Retinal pigment epithelial cell (primary cell): ENCODE results near the gene RRBP1.

Experiments
- DNase-seq: peaks from one replicate; pipeline ENCODE4 v3.0.0-alpha.2; 2010; ENCODE audit warnings: low read depth
- H3K4me3 ChIP-seq: 2 replicates; pipeline ENCODE4 v1.5.1; 2011; ENCODE audit warnings: mild to moderate bottlenecking, low read length, control low read depth, moderate library complexity
- TF ChIP-seq, protein P1 (sequence below): conservative IDR thresholded peaks from 2 replicates; pipeline ENCODE4 v1.5.1; 2011; ENCODE audit warnings: low read depth, low read length, control low read depth, inconsistent platforms

Gene RRBP1

DNA sequence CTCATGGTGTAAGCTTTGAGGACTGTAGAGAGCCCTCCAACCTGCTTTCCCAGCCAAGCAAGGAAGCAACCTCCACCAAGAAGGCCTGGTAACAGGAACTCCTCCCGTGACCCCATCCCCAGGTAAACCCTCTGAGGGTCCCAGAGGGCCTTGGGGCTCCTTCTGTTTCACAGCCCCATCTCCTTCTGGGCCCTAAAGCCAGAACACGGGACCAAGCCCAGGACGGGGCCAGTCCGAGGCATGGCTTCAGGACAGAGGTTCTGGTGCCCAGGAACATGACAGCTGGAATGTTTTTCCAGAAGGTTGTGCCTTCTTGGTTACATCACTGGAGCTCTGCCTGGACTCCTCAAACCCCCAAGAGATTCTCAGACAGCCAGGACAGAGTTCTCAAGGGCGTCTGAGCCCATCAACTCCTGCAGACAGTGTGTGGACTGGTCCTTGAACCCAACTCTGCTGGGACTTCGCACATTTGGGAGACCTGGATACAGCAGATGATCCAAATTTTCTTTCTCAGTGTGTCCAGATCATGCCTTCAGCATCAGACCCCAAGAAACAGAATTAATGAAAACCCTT is 43.1 kb downstream of the RRBP1 start:
- H3K4me3 ChIP-seq: no peak overlapping the region
- DNase-seq: no peak
- TF ChIP-seq, protein P1, sequence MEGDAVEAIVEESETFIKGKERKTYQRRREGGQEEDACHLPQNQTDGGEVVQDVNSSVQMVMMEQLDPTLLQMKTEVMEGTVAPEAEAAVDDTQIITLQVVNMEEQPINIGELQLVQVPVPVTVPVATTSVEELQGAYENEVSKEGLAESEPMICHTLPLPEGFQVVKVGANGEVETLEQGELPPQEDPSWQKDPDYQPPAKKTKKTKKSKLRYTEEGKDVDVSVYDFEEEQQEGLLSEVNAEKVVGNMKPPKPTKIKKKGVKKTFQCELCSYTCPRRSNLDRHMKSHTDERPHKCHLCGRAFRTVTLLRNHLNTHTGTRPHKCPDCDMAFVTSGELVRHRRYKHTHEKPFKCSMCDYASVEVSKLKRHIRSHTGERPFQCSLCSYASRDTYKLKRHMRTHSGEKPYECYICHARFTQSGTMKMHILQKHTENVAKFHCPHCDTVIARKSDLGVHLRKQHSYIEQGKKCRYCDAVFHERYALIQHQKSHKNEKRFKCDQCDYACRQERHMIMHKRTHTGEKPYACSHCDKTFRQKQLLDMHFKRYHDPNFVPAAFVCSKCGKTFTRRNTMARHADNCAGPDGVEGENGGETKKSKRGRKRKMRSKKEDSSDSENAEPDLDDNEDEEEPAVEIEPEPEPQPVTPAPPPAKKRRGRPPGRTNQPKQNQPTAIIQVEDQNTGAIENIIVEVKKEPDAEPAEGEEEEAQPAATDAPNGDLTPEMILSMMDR: no peak

DNA sequence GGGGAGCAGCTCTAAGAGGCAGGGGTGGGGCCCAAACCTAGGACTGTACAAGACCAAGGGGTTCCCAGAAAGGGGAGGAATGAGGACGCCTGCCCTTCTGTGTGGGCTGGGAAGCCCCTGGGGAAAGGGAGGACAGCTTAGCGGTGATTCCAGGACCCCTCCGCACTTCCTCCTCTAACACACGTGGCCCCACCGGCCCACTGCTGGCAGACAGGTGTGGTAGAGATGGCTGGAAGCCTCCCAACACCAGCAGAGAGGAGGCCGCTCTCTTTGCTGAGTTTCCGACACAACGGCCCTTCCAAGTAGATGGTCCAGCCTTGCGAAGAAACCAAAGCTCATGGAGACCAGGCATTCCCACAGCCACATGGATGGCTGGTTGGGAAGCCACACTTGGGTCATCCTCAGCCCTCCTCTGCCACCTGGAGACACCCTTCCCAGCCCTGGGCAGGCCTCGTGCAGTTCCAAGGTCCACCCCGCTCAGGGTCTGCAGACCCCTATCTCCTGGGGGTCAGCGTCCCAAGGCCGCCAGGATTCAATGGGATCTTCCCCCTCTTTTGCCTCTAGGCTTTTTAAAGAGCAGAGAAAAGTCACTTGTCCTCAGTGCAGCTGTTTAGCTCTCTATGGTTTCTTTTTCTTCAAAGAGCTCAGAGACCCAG is 43.9 kb downstream of the RRBP1 start:
- H3K4me3 ChIP-seq: no peak overlapping the region
- DNase-seq: no peak
- TF ChIP-seq, protein P1: no peak

DNA sequence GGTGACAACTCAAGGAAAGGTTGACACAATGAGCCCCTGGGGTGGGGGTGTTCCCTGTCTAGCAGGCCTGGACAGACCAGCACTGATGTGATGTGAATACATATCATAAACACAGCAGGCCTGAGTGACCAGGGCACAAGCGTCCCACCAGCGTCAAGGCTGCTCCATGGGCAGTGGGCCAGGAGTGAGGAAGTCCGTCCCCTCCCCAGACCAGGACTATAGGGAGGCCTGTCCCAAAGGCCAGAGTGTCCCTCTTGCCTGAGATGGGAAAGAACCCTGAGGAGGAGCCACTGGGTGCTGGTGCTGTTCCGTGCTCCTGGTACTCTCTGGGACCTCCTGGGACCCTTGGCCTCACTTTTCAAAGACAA is 44.6 kb downstream of the RRBP1 start:
- no peak for DNase-seq
- no peak overlapping the region for H3K4me3 ChIP-seq
- TF ChIP-seq, protein P1: no peak

DNA sequence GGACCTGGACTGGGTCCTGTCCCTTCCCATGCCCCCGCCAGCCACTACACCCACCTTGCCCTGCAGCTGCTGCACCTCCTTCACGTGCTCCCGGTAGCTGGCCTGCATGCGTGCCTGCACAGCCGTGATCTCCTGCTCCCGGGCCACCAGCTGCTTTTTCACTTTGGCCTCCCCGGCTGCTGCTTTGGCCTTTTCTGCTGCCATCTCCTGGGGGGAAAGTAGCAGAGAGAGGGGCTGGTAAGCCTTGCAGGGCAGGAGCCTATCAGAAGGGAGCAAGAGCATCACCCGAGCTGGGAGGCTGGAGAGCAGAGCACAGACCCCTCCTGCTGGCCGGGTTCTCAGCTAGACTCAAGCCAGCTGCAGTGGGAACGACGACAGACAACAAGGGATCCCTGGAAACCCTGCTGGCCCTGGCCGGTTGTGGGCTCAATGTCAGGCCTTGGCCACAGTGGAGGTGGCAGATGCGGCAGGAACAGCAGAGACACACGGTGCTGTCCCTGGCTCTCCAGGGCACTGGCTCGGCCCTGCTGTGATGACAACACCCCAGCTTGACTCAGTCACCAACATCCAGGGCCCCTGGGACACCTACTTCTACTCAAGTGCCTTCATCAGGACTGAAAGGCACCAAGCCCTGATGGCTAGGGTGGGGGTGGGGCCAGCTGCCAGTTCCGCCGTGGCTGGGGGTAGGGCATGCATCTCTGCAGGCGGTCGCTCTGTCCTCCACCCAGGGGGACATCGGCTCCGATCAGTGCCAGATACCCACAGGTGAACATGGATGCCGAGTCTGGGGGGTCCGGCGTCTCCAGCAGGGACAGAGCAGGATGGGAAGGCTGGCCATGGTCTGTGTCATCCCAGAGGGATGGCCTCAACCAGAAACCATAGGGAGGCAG is 45.3 kb downstream of the RRBP1 start:
- TF ChIP-seq, protein P1: peak; percentile 12
- DNase-seq: no peak
- H3K4me3 ChIP-seq: no peak overlapping the region

DNA sequence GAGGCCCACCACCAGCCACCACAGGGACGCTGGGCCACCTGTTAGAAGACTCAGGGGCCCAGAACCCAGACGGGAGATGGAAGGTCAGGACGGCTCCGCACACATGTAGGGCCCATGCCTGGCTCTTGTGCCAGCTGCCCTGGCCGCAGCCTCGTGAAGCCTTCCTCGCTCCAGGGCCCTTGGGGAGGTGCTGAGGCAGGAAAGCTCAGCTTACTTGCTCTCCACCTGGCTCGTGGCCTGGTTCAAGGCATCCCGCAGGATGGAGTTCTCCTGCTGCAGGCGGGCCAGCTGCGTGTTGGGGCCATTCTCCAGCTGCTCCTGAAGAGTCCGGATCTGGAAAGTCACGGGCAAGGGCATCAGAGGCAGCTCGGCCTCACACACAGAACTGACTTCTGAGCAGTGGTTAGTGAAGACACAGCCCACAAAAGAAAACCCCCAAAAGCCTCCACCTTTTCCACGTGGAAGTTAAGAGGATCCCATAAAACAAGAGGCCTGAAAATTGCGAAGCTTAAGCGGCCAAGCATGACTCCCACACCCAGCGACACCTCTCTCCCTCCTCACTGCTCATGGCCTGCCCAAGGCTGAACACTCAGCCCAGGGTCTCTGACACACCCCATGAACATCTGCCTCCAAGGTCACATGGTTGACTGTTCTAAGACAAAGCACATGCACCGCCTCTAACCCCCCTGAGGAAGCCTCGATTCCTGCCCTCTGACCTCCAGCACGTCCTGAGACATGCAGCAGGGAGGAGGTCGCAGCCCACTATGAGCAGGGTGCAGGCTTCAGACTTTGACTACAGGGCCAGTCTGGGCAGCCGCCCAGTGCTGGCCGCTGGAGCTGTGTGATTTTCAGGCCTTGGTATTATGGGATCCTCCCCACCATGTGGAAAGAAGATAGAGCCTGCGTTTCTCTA is 46.5 kb downstream of the RRBP1 start:
- TF ChIP-seq, protein P1: no peak
- no peak for DNase-seq
- H3K4me3 ChIP-seq: no peak overlapping the region

DNA sequence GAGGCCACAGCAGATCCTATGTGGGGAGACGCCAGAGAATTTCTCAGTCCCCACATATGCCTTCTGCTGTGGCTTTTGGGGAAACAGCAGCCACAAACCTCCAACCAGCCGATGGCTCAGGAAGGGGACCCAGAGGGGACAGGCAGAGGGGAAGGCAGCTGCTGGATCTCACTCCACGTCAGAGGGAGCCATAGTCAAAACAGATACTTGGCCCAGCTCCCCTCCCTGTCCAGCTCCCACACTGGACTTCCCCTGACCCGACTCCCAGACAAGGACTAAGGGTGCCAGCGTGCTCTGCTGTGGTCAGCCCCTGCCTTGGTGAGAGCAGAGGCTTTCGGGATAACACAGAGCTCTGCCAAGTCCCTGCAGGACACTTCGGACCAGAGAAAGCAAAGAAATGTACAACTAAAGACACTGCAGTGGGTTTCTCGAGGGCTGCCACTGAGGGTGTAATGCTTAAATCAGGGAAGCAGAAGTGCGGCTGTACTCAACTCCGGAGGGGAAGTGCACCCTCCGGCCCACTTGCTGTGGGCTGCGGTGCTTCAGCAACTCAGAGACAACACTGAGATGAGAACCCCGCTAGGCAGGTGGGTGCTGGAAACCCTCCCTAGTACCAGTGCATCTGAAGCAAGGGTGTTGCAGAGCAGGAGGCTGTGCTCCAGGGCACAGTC is 47.2 kb downstream of the RRBP1 start:
- H3K4me3 ChIP-seq: no peak overlapping the region
- no peak for DNase-seq
- TF ChIP-seq, protein P1: no peak
